HEK293 (cell line): ENCODE measurements around the gene PDGFA.

Source experiments
- BCL6B ChIP-seq: fragments of 450-650 bp; formaldehyde crosslinking; IDR thresholded peaks from 2 replicates; pipeline ENCODE4 v1.5.1; 2017; ENCODE audit warnings: missing biosample characterization, missing genetic modification characterization
- CTCF ChIP-seq: fragments of 450-650 bp; formaldehyde crosslinking; IDR thresholded peaks from 2 replicates; pipeline ENCODE4 v1.5.1; 2016; ENCODE audit warnings: missing biosample characterization, missing genetic modification characterization
- KLF10 ChIP-seq: fragments of 450-650 bp; IDR thresholded peaks from 2 replicates; pipeline ENCODE4 v1.5.1; 2018; ENCODE audit warnings: missing biosample characterization, mild to moderate bottlenecking, missing genetic modification characterization
- KLF8 ChIP-seq: fragments of 450-650 bp; formaldehyde crosslinking; IDR thresholded peaks from 2 replicates; pipeline ENCODE4 v1.5.1; 2016; ENCODE audit warnings: missing biosample characterization, missing genetic modification characterization
- OVOL3 ChIP-seq: fragments of 450-650 bp; formaldehyde crosslinking; IDR thresholded peaks from 2 replicates; pipeline ENCODE4 v1.5.1; 2016; ENCODE audit warnings: missing biosample characterization, missing genetic modification characterization
- YY1 ChIP-seq: fragments of 450-650 bp; formaldehyde crosslinking; IDR thresholded peaks from 2 replicates; pipeline ENCODE4 v1.5.1; 2018; ENCODE audit warnings: missing biosample characterization, missing genetic modification characterization
- ZBTB49 ChIP-seq: fragments of 450-650 bp; formaldehyde crosslinking; IDR thresholded peaks from 2 replicates; pipeline ENCODE4 v1.5.1; 2016; ENCODE audit warnings: missing biosample characterization, missing genetic modification characterization, low read depth
- ZEB2 ChIP-seq: fragments of 450-650 bp; formaldehyde crosslinking; IDR thresholded peaks from 2 replicates; pipeline ENCODE4 v1.5.1; 2016; ENCODE audit warnings: missing biosample characterization, missing genetic modification characterization
- ZFP69B ChIP-seq: fragments of 450-650 bp; formaldehyde crosslinking; IDR thresholded peaks from 2 replicates; pipeline ENCODE4 v1.5.1; 2016; ENCODE audit warnings: missing biosample characterization, missing genetic modification characterization
- ZNF112 ChIP-seq: fragments of 450-650 bp; formaldehyde crosslinking; IDR thresholded peaks from 2 replicates; pipeline ENCODE4 v1.5.0; 2017; ENCODE audit warnings: missing biosample characterization, missing genetic modification characterization
- ZNF211 ChIP-seq: fragments of 450-650 bp; formaldehyde crosslinking; IDR thresholded peaks from 2 replicates; pipeline ENCODE4 v1.5.1; 2016; ENCODE audit warnings: low read depth, missing biosample characterization, missing genetic modification characterization
- ZNF423 ChIP-seq: fragments of 450-650 bp; formaldehyde crosslinking; IDR thresholded peaks from 2 replicates; pipeline ENCODE4 v1.5.1; 2016; ENCODE audit warnings: missing biosample characterization, missing genetic modification characterization

- no peak for TF ChIP-seq CTCF (tag by site-specific recombination)
- no peak for TF ChIP-seq ZNF112 (tag by site-specific recombination)
- no peak for TF ChIP-seq ZNF423 (tag by site-specific recombination)
- no peak for TF ChIP-seq ZNF211
- TF ChIP-seq OVOL3: no peak
- no peak for TF ChIP-seq ZBTB49 (tag by site-specific recombination)
- no peak for TF ChIP-seq KLF8
- TF ChIP-seq BCL6B (tag by site-specific recombination): no peak
- TF ChIP-seq ZFP69B: no peak
- no peak for TF ChIP-seq ZEB2 (tag by site-specific recombination)
- TF ChIP-seq YY1: no peak
- TF ChIP-seq KLF10 (tag by site-specific recombination): no peak
Observed at GRCh38 chr7:452226-452751, 67.4 kb downstream of the PDGFA start.
